ENCODE measurements around the gene SPAG5. TPM values are rescaled to one million over a fixed set of nuclear protein-coding genes. Genes with fewer than 3 reads are reported as not detected.

Gene SPAG5
- total RNA-seq, 3 donors from 2014 or later: 7.2 to 30.3 (median 15.1) TPM

DNA sequence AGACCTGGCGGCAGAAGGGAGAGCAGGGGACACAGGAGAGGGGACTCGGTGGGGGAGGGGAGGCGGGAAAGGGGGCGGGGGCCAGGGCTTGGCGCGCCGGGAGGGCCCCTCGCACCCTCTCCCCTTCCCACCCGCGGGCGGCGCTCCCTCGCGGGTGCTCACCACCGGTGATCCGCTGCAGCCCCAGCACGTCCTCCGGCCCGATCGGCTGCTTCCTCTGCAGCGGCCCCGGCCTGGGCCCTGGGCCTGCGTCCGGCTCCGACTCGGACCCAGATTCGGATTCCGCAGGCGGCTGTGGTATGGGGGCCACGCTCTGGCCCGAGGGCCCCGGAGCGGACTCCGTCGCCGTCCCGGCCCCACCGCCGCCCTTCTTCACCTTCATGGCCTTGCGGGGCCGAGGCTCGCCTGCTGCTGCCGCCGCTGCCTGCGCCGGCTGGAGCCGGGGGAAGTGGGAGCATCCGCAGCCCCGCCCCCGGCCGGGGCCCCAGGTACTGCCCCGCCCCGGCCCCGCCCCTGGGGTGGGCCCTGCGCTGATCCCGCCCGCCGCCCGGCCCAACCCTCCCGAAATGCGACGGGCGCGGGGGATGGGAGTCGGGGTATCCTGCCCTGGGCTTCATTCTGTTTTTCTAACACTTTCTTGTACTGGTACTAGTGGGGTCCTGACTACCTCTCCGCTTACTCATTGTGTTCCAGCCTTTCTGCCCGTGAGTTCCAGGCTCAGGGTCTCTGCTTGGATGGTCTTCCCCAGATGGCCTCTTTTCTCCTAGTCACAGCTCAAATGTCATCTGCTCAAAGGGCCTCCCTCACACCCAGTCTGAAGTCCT lies 46.4 kb downstream of the SPAG5 start, which contains the start of gene UNC119:
UNC119 (minus strand) TSS at position 449 of the 824 bp plus-strand sequence; CDS start at position 382, 67 bp downstream.
- peak; percentile 88 to 91 (median 90) for DNase-seq
- intact Hi-C loops (cut with DNase I, micrococcal nuclease): no loop called here
- H3K4me1 ChIP-seq (ENCODE audit: low read depth): peaks cover 14% of the 10 kb centered on the region
- peak within 1 kb of the TSS; percentile 68 for H3K4me3 ChIP-seq
- ATAC-seq: peak; percentile 93
- TF ChIP-seq, protein P1, sequence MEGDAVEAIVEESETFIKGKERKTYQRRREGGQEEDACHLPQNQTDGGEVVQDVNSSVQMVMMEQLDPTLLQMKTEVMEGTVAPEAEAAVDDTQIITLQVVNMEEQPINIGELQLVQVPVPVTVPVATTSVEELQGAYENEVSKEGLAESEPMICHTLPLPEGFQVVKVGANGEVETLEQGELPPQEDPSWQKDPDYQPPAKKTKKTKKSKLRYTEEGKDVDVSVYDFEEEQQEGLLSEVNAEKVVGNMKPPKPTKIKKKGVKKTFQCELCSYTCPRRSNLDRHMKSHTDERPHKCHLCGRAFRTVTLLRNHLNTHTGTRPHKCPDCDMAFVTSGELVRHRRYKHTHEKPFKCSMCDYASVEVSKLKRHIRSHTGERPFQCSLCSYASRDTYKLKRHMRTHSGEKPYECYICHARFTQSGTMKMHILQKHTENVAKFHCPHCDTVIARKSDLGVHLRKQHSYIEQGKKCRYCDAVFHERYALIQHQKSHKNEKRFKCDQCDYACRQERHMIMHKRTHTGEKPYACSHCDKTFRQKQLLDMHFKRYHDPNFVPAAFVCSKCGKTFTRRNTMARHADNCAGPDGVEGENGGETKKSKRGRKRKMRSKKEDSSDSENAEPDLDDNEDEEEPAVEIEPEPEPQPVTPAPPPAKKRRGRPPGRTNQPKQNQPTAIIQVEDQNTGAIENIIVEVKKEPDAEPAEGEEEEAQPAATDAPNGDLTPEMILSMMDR (IDR thresholded peaks at IDR 0.05): no peak
- no peaks in the 10 kb centered on the region for H3K9me3 ChIP-seq
- peaks cover 7% of the 10 kb centered on the region for H3K36me3 ChIP-seq (ENCODE audit: low read depth)

DNA sequence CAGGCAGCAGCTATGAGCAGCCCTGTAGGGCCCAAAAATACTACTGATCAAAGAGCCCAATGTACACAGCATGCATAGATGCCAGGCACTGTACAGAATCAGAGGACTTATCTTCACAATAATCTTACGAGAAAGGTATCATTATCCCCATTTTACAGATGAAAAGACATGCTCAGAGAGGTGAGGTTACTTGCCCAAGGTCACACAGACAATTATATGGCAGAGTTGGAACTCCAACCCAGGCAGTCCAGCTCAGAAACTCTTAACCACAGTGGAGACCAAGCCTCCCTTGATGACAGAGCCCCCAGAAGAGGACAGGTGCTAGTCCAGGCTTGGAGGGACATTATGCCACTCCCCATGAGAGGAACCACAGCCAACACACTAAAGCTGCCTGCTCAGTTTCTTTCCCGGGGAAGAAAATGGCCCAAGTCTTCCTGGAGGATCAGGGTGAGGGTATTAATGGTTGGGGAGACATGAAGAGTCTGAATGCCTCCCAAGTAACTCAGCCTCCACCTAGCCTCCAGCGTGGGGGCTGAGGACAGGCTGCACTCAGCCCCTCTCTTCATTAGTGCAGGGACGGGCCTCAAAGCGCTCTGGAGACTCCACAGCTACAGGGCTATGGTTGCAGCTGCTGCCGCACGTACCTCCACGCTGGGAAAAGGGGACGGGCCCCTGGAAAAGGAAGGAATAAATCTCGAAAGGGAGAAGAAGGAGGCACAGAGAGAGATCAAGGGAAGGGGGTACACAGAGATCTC lies 47.2 kb downstream of the SPAG5 start:
- Histone ChIP-seq H3K9me3 (no peaks in the 10 kb centered on the region), H3K4me1 (ENCODE audit: low read depth) (peaks cover 14% of the 10 kb centered on the region), H3K4me3 (peak overlapping the region; percentile 68), H3K36me3 (ENCODE audit: low read depth) (peaks cover 7% of the 10 kb centered on the region)
- peak; percentile 31 for ATAC-seq
- peak in 1 of 3 donors; percentile 48 for DNase-seq
- TF ChIP-seq, protein P1 (IDR thresholded peaks at IDR 0.05): no peak
- intact Hi-C loops (cut with DNase I, micrococcal nuclease): no loop called here

DNA sequence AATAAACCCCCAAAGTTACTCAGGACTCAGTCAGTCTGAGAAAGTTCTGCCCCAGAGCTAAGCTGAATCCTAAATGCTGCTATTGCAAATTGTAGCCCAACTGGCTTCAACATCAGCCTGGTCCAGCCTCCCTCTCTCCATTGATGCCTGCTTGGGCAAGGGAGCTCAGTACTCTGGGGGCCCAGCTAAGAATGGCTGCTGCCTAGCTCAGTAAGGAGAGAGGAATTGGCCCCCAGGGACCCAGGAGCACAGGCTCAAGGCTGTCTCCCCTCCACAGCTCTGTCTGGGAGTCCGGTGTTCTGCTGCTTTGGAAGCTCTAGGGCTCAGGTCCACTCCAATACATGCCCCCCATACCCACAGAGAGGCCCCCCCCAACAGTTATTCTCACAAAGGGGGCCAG lies 48.0 kb downstream of the SPAG5 start:
- TF ChIP-seq, protein P1 (IDR thresholded peaks at IDR 0.05): no peak
- DNase-seq: no peak
- intact Hi-C loops (cut with DNase I, micrococcal nuclease): no loop called here
- Histone ChIP-seq H3K4me1 (ENCODE audit: low read depth) (peaks cover 14% of the 10 kb centered on the region), H3K4me3 (no peak overlapping the region), H3K36me3 (ENCODE audit: low read depth) (peaks cover 4% of the 10 kb centered on the region), H3K9me3 (no peaks in the 10 kb centered on the region)
- ATAC-seq: no peak

DNA sequence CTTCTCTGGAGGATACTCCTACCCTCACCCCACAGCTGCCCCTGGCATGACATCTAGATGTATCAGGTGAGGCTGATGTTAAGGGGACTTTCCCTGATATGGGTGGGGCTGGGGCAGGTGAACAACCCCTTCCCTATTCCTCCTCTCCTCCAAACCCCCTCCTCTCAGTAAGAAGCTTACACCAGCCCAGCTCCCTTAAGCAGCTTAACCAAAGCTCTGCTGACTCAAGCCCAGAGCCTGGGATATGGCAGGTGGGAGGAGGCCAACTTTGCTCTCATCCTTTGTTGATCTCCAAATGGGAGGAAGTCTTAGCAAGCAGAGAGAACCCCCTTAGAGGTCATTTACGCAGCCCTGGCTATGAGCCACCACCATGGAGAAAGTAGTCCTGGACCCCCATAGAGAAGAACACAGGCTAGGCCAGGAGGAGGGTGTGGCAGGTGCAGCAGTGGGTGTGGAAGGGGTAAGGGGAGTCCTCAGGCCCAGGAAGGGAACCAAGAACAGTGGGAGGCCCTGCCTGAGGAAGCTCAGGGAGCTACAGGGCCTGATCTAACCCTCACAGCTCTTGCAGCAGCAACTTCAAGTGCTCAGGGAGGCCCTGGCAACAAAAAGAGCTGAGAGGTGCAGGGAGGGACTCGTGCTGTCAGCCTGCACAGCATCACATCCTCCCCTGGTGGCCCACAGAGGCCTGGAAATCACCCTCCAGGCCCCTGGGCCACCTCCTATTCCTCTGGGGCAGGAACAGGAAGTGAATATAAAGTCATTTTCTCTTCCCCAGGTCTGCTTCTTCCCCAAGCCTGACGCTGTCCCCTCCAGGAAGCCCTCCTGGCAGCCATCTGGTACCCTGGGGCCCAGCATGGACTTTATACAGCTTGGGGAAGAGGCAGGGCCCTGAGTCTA lies 49.3 kb downstream of the SPAG5 start:
- ATAC-seq (peak; percentile 5), DNase-seq (peak in 1 of 3 donors; percentile 38)
- TF ChIP-seq, protein P1 (IDR thresholded peaks at IDR 0.05): no peak
- Histone ChIP-seq H3K36me3 (ENCODE audit: low read depth) (no peaks in the 10 kb centered on the region), H3K4me3 (no peak overlapping the region), H3K9me3 (no peaks in the 10 kb centered on the region), H3K4me1 (ENCODE audit: low read depth) (peaks cover 14% of the 10 kb centered on the region)
- intact Hi-C loops (cut with DNase I, micrococcal nuclease): loop anchor here in 1 of 2 donors (5.0 kb wide), 1 partner anchor 52 kb away; no protein-coding TSS in a partner anchor

All from mucosa of descending colon (tissue), 3 donors.